Skeletal muscle satellite cell (primary cell): ENCODE measurements around the gene NPAS3.

Source experiments
- H3K27me3 ChIP-seq: 2 replicates; pipeline ENCODE4 v1.7.0; 2013; ENCODE audit warnings: low read length; ENCODE audit not compliant: control insufficient read depth, insufficient read depth
- H3K36me3 ChIP-seq: 2 replicates; pipeline ENCODE4 v1.7.0; 2013; ENCODE audit warnings: mild to moderate bottlenecking, control low read depth, low read length; ENCODE audit not compliant: insufficient read depth
- H3K4me1 ChIP-seq: 2 replicates; pipeline ENCODE4 v1.7.0; 2013; ENCODE audit warnings: low read length; ENCODE audit not compliant: control insufficient read depth, insufficient read depth
- H3K4me2 ChIP-seq: 2 replicates; pipeline ENCODE4 v1.7.0; 2013; ENCODE audit warnings: mild to moderate bottlenecking, low read length
- H3K4me3 ChIP-seq: 2 replicates; pipeline ENCODE4 v1.7.0; 2013; ENCODE audit warnings: low read length
- H3K9ac ChIP-seq: 2 replicates; pipeline ENCODE4 v1.7.0; 2013; ENCODE audit warnings: mild to moderate bottlenecking, low read depth, low read length, moderate library complexity
- H3K9me3 ChIP-seq: replicated peaks from 2 replicates; pipeline ENCODE4 v1.7.0; 2013; ENCODE audit warnings: mild to moderate bottlenecking, control low read depth, low read length

NPAS3 gene

DNA sequence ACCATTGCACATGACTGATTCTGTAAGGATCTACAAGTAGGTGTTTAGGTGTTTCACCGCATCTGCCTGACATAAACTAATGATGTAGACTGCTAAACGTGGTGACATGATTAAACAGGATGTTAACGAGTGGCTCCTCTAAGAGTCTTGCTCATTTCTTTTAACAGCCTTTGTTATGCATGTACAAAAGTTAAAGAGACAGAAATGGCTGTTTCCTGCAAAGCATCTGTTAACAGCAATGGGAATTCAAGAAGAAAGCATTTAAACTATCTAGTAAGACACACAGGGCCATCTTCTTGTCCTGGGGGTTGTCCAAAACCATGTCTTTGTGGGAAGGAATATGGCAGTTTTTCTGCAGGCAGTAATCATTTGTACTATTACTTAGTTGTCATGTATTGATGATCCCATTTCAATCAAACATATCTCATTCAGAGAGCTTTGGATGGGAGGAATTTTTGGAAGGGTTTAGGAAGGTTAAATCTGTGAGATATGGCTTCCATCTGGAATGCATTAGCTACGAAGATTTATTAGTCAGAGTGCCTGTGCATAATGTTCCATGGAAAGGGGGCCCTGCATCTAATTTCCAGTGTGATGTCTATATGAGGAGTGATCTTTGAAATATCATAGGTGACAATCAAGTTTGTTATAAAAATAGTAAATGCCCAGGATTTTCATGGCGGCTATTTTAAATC, 517.1 kb downstream of the NPAS3 start:
- no peak overlapping the region for H3K9ac ChIP-seq
- no peak overlapping the region for H3K4me3 ChIP-seq
- no peaks in the 10 kb centered on the region for H3K4me1 ChIP-seq
- H3K36me3 ChIP-seq = no peaks in the 10 kb centered on the region
- H3K27me3 ChIP-seq = no peaks in the 10 kb centered on the region
- no peak overlapping the region for H3K4me2 ChIP-seq
- H3K9me3 ChIP-seq = no peaks in the 10 kb centered on the region

- Histone ChIP-seq H3K9me3 (no peaks in the 10 kb centered on the region), H3K9ac (no peak overlapping the region), H3K4me2 (no peak overlapping the region)
These were observed 518.3 kb downstream of the NPAS3 start for GRCh38 chr14:33457021-33457420.

DNA sequence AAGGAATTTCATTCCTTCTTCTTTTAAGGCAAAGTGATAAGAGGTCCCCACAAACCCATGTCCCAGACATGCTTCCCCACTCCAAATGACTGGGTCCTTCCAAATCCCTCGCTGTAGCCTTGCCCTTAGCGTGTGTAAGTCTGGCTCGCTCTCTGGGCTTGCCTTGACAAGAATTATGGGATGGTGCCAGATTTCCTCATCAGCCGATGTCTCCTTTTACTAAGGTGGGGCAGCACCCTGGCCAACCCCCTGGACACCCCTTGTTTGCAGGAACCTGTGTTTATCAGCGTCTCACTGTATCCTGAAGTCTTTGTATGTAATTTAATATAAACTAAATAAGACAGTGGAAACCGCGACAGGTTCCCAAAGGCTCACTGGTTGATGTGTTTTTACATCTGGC, 518.9 kb downstream of the NPAS3 start:
- H3K9ac ChIP-seq = no peak overlapping the region
- no peak overlapping the region for H3K4me3 ChIP-seq
- no peaks in the 10 kb centered on the region for H3K27me3 ChIP-seq
- no peaks in the 10 kb centered on the region for H3K36me3 ChIP-seq
- no peaks in the 10 kb centered on the region for H3K9me3 ChIP-seq
- H3K4me2 ChIP-seq = no peak overlapping the region
- no peaks in the 10 kb centered on the region for H3K4me1 ChIP-seq

More at GRCh38 chr14:33457021-33457420, 518.3 kb downstream of the NPAS3 start:
- Histone ChIP-seq H3K27me3 (no peaks in the 10 kb centered on the region), H3K4me1 (no peaks in the 10 kb centered on the region), H3K4me3 (no peak overlapping the region), H3K36me3 (no peaks in the 10 kb centered on the region)

DNA sequence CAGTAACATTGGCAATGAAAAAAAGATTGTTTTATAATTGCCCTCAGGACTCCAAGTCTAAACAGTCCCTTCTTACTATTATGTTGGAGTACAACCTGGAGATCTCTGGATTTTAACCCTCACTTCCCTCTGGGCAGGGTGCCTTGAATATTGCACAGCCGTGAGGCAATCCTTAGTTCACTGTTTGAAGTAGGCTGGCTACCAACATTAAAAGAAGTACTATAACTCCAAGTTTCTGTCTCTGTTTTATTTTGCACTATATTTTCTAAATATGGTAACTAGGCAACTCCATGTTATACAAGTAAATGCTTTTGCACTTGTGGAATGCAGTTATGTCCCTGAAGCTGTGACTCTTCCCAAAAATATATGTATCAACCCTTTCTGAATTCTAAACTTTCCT, 521.5 kb downstream of the NPAS3 start:
- Histone ChIP-seq H3K36me3 (no peaks in the 10 kb centered on the region), H3K27me3 (no peaks in the 10 kb centered on the region), H3K4me3 (no peak overlapping the region), H3K4me1 (no peaks in the 10 kb centered on the region), H3K9me3 (no peaks in the 10 kb centered on the region), H3K9ac (no peak overlapping the region), H3K4me2 (no peak overlapping the region)

GRCh38 chr14:33461036-33461435, 522.4 kb downstream of the NPAS3 start:
- Histone ChIP-seq H3K9ac (no peak overlapping the region), H3K4me2 (no peak overlapping the region), H3K36me3 (no peaks in the 10 kb centered on the region), H3K4me3 (no peak overlapping the region), H3K4me1 (no peaks in the 10 kb centered on the region), H3K27me3 (no peaks in the 10 kb centered on the region), H3K9me3 (no peaks in the 10 kb centered on the region)

DNA sequence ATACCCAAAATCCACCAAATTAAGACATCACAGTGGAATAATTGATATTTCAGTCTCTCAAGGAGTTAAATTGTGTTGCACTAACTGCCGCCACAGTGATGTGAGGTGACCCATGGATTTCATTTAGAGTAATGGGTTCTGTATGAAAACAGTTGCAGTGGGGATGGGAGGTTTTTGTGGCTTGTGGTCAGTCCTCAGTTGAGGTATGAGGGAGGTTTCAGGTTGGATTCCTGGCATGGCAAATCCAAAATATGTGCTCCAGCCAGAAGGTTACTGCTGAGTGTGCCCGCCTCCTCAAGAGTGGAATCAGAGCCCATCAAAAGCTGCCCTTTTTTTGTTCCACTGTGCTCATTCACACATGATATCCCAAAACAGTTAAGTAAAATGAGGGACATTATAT, 525.1 kb downstream of the NPAS3 start:
- no peaks in the 10 kb centered on the region for H3K27me3 ChIP-seq
- no peak overlapping the region for H3K9ac ChIP-seq
- no peak overlapping the region for H3K4me3 ChIP-seq
- H3K36me3 ChIP-seq = no peaks in the 10 kb centered on the region
- H3K4me1 ChIP-seq = no peaks in the 10 kb centered on the region
- no peaks in the 10 kb centered on the region for H3K9me3 ChIP-seq
- no peak overlapping the region for H3K4me2 ChIP-seq

DNA sequence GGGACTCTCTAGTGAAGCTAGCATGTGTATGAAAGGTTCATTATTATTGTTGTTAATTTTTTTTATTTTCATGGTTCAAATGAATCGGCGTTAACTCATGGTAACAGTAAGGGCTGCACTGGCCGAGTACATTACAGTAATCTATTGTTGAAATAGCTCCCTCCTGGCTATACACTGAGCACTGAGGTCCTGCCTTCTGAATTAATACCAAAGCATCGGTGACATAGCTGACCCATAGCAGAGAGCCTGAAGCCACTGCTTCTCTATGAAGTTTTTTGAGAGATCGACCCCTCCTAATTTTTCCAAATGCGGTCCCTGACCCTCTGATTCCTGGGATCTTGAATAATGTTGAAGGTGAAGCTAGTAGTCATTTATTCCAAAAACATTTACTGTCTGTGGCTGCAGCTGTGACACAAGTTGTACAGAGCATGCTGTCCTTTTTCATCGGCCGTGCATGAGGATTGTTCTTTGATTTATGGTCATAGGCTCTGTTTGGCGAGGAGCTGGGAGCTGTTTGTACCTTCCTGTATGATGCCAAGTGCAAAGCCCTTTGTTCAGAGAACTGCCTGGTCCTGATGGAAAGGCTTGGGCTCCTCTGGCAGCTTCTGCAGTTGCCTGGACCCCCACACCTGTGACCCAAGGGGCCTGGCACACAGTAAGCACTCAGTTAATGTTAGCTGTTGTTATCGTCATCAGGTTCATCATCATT, 525.7 kb downstream of the NPAS3 start:
- no peak overlapping the region for H3K4me2 ChIP-seq
- H3K4me3 ChIP-seq = no peak overlapping the region
- no peaks in the 10 kb centered on the region for H3K9me3 ChIP-seq
- H3K4me1 ChIP-seq = no peaks in the 10 kb centered on the region
- H3K27me3 ChIP-seq = no peaks in the 10 kb centered on the region
- no peak overlapping the region for H3K9ac ChIP-seq
- H3K36me3 ChIP-seq = no peaks in the 10 kb centered on the region

DNA sequence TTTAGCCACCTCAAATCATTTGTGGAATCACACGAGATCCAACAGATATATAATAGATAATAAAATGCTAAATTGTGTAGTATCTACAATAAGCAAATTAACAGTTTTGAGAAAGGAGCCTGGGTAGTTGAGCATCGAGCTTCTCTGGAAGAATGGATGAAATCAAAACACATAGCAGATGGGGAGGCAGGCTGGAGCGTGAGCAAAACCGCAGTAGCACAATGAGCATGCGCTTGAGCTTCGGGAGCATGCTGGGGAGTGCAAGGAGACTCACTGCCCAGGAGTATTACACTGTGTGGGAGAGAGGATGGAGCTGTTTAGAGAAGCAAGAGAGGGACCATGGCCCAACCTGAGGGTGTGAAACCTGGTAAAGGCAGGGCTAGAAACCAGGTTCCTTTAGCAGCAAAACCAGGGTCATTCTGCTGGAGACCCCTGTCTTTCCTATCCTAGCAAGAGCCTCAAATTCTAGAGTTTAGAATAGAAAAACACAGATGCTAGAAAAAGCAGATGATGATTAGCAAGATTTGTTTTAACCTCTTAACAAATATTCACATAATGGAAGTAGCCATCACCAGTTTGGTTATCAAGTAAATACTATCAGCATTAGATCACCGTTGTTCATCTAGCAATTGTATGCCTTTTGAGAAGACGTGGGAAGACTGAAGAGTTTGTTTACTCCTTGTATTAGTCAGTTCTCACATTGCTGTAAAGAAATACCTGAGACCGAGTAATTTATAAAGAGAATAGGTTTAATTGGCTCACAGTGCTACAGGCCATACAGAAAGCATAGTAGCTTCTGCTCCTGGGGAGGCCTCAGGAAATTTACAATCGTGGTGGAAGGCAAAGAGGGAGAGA, 527.4 kb downstream of the NPAS3 start:
- H3K4me2 ChIP-seq = no peak overlapping the region
- H3K27me3 ChIP-seq = no peaks in the 10 kb centered on the region
- no peak overlapping the region for H3K4me3 ChIP-seq
- no peak overlapping the region for H3K9ac ChIP-seq
- no peaks in the 10 kb centered on the region for H3K36me3 ChIP-seq
- no peaks in the 10 kb centered on the region for H3K4me1 ChIP-seq
- H3K9me3 ChIP-seq = no peaks in the 10 kb centered on the region

DNA sequence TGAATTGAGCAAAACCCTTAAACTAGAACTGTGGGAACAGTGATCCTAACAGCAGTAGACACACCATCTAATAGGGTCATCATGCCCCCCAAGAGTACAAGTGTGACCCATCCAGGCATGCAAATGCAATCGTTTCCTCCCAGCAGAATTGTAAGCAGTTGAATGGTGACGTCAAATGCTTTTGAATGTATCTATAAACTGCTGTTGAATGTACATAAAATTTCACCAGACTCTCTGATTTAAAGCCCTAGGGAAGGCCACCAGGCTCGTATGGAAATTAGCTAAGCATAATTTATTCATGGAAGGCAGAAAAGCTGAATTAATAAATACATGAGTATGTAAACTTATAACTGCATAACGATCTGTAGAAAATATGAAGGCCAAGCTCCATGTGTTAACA, 529.3 kb downstream of the NPAS3 start:
- no peak overlapping the region for H3K4me3 ChIP-seq
- H3K9me3 ChIP-seq = no peaks in the 10 kb centered on the region
- no peak overlapping the region for H3K4me2 ChIP-seq
- no peaks in the 10 kb centered on the region for H3K4me1 ChIP-seq
- no peaks in the 10 kb centered on the region for H3K27me3 ChIP-seq
- no peaks in the 10 kb centered on the region for H3K36me3 ChIP-seq
- H3K9ac ChIP-seq = no peak overlapping the region

DNA sequence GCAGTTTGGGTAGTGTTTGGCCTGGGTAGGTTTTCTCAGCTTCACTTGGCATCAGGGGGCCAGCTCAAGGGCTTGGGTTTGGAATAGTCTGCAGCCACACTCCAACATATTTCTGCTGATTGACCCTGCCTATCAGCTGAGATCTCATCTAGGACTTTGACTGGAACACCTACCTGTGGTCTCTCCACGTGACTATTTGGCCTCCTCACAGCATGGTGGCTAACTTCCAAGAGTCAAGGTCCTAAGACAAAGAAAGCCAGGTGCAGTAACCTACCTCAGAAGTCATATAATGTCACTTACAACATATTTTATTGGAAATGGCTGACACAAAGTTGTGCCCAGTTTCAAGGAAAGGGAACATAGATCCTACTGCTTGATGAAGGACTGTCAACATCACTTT, 531.2 kb downstream of the NPAS3 start:
- H3K36me3 ChIP-seq = no peaks in the 10 kb centered on the region
- H3K9ac ChIP-seq = no peak overlapping the region
- no peak overlapping the region for H3K4me2 ChIP-seq
- no peaks in the 10 kb centered on the region for H3K9me3 ChIP-seq
- no peak overlapping the region for H3K4me3 ChIP-seq
- no peaks in the 10 kb centered on the region for H3K27me3 ChIP-seq
- H3K4me1 ChIP-seq = no peaks in the 10 kb centered on the region

- Histone ChIP-seq H3K36me3 (no peaks in the 10 kb centered on the region), H3K4me1 (no peaks in the 10 kb centered on the region), H3K9ac (no peak overlapping the region), H3K27me3 (no peaks in the 10 kb centered on the region), H3K4me2 (no peak overlapping the region), H3K4me3 (no peak overlapping the region), H3K9me3 (no peaks in the 10 kb centered on the region)
These were observed 533.1 kb downstream of the NPAS3 start for GRCh38 chr14:33471776-33472175.
